ENCODE measurements around the gene MYH9. TPM values are rescaled to one million over a fixed set of nuclear protein-coding genes. Genes with fewer than 3 reads are reported as not detected.
"Not testable (repeated sequence)": the region's sequence is repeated elsewhere in the genome, so short reads cannot be mapped to it uniquely, and the experiment has no call there.

The MYH9 gene
- 349 and 464 TPM in 2 replicates for total RNA-seq (2014; rRNA removed; shearing (Covaris generic))

DNA sequence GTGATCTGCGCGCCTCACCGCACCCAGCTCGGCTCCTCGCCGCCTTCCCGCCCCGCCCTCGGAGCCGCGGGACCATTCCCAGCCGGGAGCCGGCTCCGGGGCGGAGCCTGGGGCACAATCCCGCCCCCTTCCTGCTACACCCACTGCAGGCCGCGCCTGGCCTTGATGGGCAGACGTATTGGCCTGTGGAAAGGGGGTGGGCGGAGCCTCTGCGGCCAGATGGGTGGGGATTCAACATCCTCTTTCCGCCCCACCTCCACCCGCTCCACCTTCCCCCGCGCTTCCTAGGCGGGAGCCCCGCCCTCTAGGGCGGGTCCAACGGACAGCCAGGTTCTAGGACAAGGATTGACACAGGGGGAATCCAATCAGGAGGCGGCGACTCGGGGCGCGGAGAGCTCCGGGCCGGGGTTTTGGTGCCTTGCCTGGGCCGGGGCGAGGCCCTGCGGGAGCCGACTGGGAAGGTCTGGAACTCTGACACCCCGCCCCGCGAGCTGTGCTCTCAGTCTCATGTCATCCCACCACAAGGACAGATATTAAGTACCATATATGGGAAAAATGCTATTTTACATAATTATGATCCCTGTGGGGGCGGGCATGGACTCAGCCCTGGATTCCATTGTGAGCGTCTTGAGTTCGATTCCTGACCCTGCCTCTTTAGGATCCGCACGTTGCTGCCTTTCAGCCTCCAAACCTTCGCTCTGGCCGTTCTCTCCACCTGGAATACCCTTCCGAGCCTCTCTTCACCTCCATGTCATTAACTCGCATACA lies at the start of gene MYH9:
TSS of gene MYH9 (minus strand) at position 9 of the 768 bp plus-strand sequence. CDS start 38,731 bp downstream, outside the sequence.
- peak; percentile 99 for DNase-seq (ENCODE audit: low read depth)

DNA sequence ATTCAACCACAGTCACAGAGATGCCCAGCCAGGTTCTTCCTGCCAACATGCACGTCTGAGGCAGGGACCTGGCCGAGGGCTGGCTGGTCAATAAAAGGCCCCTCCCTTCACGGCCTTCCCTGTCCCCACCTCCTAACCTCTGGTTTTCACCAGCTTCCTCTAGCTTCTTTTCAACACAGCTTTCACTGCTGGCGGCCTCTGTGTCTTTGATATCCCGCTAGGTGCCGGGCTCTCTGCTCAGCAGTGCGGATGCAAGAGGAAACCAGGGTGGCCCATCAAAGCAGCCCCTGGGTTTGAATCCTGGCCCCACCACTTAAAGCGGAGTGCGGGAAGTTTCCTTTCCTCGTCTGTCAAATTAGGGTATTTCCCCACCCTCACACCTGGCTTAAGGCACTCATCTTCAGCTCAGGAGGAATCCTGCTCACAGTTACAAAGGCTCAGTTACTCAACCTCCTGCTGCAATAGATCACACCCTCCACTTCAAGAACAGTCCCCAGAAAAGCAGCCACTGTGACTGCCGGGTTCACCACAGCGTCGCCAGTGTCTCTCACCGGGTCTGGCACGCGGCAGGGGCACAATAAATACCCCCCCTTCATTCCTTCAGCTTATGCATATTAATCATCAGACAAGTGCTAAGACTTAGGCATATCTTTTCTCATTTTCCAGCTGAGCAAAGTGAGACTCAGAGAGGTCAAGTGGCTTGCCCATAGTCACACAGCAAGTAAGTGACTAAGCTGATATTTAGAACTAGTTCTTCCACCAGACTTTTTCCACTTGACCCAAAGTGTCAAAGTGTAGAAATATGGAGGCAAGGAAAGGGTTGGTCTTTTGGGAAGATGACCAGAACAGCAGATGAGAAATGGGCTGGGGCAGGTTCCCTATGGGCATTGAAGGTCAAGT lies 48.0 kb upstream of the MYH9 start:
- no peak for DNase-seq (ENCODE audit: low read depth)

DNA sequence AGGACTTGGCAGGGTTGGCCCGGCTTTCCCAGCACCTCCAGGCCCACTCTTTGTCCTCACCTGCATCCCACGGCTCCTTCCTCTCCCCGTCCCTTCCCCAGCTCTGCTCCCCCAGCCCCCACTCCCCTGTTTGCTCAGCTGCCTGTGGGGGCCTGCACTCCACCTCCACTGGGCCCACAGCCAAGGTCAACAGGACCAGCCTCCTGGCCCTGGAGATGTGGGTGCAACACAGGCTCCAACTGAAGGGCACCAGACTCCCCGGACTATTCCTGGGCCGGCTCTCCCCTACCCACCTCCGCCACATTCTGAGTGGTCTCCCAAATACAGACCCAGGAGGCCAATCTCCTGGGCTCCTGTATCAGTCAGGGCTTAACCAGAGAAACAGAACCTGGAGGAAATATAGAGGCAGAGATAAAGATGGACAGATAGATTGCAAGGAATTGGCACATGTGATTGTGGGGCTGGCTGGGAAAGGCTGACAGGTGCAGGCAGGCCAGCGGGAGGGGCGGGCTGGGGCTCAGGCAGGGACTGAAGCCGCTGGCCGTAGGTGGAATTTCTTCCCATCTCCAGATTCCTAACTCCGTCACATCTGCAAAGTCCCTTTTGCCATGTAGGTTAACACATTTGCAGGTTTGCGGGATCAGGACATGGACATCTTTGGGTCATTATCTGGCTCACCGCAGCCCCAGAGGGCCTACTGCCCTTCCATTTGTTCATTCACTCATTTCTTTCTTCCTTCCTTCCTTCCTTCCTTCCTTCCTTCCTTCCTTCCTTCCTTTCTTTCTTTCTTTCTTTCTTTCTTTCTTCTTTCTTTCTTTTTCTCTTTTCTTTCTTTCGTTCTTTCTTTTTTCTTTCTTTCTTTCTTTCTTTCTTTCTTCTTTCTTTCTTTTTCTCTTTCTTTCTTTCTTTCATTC lies 45.8 kb upstream of the MYH9 start:
- DNase-seq (ENCODE audit: low read depth) = peak; percentile 66

DNA sequence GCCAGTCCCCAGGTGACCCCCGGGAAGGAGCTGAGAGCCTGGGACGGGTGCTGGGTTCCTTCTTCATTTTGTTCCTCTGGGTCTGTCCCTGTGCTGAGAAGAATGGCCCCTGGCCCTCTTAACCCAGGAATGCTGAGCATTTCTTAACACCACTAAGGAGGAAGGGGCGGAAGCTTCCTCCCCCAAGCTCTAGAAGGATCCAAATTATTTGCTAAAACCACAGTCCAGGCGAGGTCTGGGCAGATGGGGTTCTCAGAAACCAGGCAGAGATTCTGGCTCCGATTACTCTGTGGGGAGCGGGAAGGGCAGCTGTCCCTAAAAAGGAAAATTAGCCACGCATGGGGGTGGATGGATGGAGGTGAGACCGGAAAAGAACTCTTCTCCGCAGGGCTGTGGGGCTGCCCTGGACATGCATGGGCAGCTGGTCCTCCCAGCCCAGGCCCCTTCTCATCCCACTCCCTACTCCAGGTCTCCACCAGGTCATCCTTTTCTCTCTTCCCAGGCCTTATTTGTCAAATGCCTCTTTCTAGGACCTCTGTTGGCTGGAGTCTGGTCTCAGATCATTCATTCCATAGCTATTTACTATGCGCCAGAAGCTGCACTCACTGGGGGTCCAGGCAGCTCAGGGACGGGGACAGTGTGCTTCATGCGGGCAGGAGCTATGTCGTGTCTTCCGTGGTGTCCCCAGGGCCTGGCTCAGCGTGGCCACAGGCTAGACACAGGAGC lies 45.0 kb upstream of the MYH9 start:
- peak; percentile 38 for DNase-seq (ENCODE audit: low read depth)

DNA sequence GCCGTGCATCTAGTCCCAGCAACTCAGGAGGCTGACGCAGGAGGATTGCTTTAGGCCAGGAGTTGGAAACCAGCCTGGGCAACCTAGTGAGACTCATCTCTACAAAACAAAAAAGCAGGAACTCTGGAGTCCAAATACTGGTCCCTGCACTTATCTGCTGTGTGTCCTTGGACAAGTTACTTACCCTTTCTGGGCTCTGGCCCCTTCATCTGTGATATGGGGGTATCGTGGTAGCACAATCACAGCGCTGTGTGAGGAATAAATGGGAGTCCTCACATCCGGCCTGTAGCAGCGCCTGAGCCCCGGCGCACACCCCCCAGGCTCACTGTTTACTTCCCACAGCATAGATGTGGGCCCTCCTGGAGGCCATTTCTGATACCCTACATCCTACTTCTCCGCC lies 44.2 kb upstream of the MYH9 start:
- DNase-seq (ENCODE audit: low read depth) = no peak

DNA sequence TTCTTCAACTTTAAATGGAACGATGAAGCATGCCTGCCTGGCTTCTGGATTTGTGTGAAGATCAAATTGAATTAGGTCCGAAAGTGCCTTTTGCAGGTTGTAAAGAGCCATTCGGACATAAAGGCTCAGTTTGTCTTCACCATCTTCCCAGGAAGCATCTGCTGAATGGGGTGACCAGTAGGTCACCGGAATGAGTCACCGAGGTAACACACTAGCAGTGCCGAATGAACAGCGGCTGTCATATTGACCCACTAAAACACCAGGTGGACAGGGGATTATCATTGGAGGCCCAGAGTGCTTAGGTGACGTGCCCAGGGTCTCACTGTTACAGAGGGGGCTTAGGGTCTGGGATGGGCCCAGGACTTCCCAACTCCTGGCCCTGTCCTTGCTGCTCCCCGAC lies 43.1 kb upstream of the MYH9 start:
- DNase-seq (ENCODE audit: low read depth) = peak; percentile 56

DNA sequence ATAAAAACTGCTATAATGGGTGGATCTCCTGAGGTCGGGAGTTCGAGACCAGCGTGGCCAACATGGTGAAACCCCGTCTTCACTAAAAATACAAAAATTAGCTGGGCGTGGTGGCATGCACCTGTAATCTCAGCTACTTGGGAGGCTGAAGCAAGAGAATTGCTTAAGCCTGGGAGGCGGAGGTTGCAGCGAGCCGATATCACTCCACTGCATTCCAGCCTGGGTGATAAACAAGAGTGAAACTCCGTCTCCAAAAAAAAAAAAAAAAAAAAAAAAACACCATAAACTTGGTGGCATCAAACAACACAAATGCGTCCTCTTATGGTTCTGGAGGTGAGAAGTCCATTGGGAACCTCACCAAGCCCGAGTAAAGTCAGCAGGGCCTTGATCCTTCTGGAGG lies 40.2 kb upstream of the MYH9 start:
- DNase-seq (ENCODE audit: low read depth) = not testable (repeated sequence)

DNA sequence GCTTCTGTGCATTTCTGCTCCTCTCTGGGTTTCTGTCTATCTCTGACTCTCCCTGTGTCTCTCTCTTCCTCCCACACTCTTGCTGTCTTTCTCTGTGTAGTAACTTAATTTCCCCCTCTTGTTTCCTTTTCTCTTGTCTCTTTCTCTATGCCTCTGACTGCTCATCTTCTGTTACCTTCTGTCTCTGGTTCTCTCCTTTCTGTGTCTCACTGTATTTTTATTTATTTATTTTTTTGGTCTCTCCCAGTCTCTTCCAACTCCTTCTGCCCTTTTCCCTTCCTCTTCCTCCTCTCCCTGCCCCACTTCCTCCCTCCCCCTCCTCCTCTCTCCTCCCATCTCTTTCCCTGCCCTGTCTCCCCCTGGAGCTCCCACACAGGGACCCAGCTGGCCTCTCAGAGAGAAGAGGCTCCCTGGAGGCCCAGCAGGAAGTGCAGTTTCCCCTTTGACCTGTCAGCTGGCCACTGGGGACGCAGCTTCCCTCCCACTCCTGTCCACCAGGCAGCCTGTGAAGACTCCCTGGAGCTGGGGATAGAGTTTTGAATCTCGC lies 38.3 kb upstream of the MYH9 start:
- peak; percentile 39 for DNase-seq (ENCODE audit: low read depth)

DNA sequence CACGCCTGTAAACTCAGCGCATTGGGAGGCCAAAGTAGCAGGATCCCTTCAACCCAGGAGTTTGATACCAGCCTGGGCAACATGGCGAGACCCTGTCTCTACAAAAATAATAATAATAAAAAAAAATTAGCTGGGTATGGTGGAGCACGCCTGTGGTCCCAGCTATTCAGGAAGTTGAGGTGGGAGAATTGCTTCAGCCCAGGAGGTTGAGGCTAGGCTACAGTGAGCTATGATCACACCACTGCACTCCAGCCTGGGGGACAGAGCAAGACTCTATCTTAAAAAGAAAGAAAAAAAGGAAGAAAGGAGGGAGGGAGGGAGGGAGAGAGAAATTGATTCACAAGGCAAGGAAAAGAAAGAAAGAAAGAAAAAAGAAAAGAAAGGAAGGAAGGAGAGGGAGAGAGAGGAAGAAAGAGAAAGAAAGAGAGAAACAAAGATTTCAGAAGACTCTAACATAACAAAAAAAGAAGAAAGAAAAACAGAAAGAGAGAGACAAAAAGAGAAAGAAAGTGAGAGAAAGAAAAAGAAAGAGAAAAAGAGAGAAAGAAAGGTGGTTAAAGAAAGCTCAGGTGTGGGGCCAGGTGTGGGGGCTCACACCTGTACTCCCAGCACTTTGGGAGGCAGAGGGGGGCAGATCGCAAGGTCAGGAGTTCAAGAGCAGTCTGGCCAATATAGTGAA lies 37.3 kb upstream of the MYH9 start:
- DNase-seq (ENCODE audit: low read depth) = no peak

DNA sequence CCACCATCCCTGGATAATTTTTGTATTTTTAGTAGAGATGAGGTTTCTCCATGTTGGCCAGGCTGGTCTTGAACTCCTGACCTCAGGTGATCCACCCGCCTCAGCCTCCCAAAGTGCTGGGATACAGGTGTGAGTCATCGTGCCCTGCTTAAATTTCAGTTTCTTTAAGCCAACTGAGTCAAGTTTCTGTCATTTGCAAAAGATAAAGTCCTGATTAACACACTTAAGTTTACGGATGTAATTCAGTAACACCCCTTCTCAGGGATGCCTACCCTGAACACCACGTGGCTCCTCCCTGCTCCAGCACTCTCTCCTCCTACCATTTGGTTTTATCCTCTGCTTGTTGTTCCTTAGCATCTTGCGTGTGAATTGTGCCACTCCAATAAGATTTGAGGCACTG lies 36.7 kb upstream of the MYH9 start:
- DNase-seq (ENCODE audit: low read depth) = peak; percentile 46

DNA sequence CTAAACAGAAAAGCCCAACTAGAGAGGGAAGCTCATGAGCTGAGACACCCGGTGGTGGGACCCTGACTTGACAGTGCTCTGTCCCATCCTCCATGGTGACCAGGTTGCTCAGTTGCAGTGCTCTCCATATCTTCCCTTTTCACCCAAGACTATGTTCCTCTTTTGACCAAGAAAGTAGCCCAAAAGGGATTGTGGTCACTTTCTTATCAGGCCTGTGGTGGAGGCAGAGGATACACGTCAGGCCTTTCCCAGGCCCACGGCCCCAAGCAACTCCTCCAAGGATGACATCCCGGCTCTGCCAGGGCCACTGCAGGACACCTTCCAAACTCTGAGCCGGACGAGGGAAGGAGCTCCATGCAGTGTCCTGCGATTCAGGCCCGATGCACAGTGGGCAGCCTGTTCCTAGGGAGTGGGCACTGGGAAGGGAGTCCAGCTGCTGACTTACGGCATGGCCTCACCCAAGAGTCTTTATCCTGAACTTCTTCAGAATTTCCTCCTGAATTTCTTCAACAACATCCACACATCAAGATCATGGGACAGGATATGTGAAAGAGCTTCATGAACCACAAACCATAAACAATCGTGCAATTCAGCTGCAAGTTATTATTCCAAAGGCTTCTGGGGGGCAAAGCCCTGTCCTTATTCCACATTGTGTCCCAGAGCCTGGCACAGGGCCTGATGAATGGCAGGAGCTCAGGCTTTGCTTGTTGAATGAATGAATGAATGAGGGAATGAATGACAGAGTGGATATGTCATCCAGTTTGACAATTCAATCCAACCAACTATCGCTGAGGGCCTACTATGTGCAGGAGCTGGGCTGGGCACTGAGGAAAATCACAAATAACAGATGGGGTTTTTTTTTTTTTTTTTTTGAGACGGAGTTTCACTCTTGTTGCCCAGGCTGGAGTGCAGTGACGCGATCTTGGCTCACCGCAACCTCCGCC lies 36.0 kb upstream of the MYH9 start:
- DNase-seq (ENCODE audit: low read depth) = peak; percentile 64

DNA sequence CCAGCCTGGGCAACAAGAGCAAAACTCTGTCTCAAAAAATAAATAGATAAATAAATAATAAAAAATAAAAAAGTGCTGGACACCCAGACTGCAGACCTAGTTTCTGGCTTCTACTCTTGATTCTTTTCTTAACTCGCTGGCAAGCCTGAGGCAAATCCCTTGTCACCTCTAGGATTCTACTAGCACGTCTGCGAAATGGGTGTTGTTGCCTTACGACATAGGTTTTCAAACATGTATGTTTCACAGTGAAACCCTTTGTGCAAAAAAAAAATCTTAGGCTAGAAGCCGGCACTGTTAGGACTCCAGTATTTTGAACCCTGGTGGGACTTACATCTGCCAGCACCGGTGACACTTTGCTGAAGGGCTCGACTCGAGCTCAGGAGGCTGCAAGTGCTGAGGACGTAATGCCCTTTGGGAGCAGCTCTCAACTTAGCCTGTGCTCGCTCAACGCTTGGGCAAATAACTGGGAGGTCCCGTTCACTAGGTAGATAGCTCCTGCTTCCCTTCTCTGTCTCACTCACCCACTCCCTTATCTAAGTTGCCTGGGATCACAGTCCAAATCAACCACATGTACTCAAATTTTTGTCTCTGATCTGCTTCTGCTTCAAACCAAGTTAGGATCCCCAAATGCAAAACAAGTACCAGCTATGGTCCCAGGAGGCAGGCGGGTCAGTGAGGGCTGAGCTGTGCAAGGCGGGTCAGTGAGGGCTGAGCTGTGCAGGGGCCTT lies 34.7 kb upstream of the MYH9 start:
- DNase-seq (ENCODE audit: low read depth) = no peak

DNA sequence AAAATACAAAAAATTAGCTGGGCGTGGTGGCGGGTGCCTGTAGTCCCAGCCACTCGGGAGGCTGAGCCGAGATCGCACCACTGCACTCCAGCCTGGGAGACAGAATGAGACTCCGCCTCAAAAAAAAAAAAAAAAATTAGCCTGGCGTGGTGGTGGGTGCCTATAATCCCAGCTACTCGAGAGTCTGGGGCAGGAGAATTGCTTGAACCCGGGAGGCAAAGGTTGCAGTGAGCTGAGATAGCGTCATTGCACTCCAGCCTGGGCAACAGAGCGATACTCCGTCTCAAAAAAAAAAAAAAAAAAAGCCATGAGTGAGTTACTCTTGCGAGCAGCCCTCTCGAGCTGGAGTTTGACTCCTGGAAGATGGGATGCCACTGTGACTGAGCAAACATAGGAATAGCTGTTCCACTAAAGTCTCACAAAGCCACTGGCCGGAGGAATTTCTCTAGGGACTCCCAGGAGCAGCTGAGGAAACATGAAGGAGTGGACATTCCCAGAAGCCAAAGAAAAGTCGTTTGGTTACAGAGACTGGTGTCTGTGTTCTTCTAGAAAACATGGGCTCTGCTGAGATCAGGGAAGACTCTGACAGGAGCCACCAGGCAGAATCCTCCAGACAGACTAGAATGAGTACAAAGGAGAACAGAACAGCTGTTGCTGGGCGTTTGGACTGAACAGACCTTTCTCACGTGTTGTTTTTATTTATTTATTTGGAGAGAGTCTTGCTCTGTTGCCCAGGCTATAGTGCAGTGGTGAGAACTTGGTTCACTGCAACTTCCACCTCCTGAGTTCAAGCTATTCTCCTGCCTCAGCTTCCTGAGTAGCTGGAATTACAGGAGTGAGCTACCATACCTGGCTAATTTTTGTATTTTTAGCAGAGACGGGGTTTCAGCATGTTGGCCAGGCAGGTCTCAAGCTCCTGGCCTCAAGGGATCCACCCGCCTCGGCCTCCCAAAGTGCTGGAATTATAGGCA lies 32.4 kb upstream of the MYH9 start:
- no peak for DNase-seq (ENCODE audit: low read depth)

DNA sequence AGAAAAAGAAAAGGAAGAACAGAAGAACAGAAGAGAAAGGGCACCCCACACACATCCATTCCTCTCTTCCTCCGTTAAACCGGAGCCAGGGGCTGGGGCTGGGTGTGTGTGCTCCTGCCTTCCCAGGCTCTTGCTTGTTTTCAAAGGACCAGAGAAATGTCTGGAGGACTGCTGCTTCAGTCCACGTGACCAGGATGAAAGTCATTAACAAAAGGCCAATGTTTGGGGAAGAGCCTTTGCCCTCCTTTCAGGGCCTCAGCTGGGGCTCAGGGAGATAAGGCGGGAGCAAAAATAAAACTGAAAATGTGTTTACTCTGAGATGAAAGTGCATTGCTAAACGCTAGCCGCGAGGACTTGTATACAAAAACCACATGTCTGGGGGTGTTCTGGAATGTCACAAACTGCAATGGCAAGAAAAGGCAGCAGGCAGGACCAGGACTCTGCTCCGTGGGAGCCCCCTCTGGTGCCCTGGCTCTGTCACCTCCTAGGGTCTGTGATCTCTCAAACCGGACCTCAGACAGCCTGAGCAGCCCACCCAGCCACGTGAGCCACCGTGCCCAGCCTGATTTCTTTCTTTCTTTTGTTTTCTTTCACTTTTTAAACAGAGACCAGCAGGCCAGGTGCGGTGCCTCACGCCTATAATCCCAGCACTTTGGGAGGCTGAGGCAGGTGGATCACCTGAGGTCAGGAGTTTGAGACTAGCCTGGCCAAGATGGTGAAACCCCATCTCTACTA lies 31.6 kb upstream of the MYH9 start:
- peak; percentile 74 for DNase-seq (ENCODE audit: low read depth)

DNA sequence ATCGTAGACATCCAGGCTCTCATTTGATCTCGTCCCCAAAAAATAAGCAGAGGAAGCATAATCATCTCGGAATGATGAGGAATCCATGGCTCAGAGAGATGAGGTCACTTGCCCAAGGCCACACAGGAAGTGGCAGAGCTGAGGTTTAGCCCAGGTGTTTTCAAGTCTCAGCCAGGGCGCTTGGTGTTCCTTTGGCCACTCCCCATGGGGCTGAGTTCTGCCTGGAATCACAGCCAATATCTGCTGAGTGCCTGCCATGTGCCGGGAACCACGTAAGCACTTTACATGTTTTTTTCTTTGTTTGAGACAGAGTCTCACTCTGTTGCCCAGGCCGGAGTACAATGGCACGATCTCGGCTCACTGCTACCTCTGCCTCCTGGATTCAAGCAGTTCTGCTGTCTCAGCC lies 29.5 kb upstream of the MYH9 start:
- peak; percentile 95 for DNase-seq (ENCODE audit: low read depth)

DNA sequence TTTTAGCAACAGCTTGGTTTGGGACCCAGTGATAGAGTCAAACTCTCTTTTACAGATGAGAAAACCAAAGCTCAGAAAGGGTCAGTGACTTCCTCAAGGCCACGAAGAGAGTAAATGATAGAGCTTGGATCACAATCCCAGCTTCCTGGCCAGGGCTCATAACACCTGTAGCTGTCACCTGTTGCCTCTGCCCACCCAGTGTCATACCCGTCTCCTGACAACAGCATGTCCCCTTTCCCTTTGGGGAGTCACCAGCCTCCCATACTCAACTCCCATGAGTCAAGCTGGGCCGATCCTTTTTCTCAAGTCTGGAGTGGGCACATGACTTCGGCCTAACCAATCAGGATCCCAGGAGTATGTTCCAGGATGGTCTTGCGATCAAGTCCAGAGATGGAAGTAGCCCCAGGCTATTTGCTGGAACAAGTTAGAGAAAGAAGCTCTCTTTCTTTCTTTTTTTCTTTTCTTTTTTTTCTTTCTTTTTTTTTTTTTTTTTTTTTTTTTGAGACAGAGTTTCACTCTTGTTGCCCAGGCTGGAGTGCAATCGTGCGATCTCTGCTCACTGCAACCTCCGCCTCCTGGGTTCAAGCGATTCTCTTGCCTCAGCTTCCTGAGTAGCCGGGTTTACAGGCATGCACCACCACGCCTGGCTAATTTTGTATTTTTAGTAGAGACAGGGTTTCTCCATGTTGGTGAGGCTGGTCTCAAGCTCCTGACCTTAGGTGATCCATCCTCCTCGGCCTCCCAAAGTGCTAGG lies 27.8 kb upstream of the MYH9 start:
- no peak for DNase-seq (ENCODE audit: low read depth)

All from Daoy (cell line).